Fibroblast of skin of right biceps (primary cell): ENCODE results near the gene UAP1.

Experiments used
- DNase-seq: peaks from one replicate; pipeline ENCODE4 v3.0.0-alpha.2; 2013

The UAP1 gene

GRCh38 chr1:162617513-162617912 lies 56.0 kb downstream of the UAP1 start:
- no peak for DNase-seq

- DNase-seq, result no peak
These were observed 57.6 kb downstream of the UAP1 start for GRCh38 chr1:162619076-162619475.

GRCh38 chr1:162621256-162621655 lies 59.7 kb downstream of the UAP1 start:
- DNase-seq, result no peak

DNA sequence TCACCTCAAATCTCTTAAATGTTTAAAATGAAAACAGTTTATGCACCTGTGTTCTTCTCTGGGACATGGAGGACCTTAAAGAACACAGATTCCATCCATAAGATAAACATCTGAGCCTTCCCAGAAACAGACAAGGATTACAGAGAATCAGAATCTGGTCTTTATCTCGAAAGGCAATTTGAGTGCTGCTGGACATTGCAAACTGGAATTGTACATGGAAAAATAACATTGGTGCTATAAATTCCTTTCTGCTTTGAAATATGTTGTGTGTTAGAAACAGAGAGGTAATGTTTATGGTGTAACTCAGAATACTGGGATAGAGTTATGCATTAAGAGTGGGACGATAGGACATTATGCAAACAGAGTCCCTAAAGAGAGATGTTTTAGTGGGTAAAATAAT lies 64.2 kb downstream of the UAP1 start:
- DNase-seq, result no peak

DNA sequence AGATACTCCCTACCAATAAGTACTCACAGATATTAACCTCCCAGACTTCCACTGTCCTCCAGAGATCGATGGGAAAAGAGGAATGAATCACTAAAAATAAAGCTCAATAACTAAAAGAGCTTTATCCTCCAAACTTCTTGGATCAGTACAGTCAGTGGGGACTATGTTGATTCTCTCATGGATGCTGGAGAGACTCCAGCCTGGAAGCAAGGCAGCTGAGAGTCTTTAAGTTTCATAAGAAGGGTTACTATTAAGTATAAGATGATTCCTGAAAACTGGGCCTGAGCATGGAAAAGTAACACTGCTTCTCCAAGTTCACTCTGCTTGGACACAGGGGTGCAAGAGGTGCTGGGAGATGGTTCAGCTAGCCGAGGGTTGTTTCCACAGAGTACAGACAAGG lies 64.6 kb downstream of the UAP1 start:
- DNase-seq, result no peak

- DNase-seq, result no peak
These were observed 65.2 kb downstream of the UAP1 start for GRCh38 chr1:162626761-162627160.

DNA sequence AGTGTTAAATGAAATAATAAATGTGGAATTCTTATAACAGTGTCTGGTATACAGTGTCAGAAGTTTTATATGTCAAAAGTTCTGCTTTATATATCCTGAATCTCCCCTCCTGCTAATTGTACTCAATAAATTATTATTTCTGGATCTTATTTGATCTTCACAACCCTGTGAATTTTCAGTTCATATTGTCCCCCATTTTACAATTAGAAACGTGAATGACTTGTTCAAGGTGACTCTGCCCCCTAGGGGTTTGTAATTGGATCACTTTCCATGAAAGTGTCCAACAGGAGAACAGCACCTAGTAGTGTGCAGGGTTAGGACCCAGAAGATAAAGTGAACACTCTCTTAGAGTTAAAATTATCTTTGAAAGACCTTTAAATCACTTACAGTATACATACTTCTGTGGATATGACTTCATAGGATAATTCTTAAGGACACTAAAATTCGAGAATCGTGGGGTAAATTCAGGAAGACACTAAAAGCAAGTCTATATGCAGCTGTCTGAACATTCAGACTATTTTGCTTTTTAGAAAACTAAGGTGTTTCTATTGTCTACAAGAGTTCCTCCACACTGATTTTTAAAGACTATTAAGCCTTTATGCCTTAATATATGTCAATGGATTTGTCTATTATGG lies 66.3 kb downstream of the UAP1 start:
- peak; percentile 51 for DNase-seq

DNA sequence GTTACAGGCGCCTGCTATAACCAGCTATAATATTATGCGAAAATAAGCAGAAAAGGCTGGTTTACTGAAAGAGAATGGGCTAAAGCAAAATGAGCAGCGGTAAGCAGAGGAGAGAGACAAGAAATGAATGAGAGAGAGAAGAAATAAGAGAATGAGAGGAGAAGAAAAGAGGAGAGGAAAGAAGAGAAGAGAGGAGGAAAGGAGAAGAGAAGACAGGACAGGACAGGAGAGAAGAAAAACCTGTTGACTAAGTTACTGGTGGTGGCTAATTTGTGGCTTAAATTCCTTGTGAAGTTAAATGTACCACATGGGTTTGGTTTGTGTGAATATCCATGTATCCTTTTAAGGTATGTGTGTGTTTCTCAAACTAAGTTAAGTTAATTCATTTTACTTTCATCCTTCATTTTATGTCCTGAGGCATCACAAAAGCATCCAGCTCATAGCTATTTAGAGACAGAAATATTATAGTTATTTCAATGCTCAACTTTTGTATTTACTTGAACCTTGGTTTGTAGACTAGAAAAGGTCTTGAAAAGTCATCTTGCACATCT lies 67.6 kb downstream of the UAP1 start:
- peak; percentile 73 for DNase-seq

- peak; percentile 93 for DNase-seq
These were observed 68.1 kb downstream of the UAP1 start for GRCh38 chr1:162629651-162630050.

GRCh38 chr1:162631546-162632191 lies 70.1 kb downstream of the UAP1 start:
- DNase-seq, result peak; percentile 82

DNA sequence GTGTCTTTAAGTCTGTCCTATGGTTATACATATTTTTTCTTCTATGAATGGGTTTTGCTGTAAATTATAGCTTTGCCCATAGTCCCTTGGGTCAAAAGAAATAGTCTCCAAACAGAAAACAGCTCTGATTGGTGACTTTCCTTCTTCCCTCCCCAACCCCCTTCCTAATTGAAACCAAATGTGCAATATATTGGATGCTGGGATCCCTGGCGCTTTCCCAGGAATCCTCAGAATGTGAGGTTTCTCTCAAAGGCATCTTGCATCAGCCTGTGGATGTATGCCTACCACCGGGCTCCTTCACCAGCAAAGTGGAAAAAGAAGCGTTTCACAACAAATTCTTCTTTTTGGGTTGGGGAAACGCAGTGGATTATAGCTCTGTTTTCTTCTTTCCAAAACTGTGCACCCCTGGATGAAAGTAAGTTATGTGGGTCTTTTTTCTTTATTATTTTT lies 70.7 kb downstream of the UAP1 start, which contains the start of gene DDR2:
DDR2 (plus strand) TSS at position 248 of the 450 bp plus-strand sequence. CDS start 86,600 bp downstream, outside the sequence.
- DNase-seq, result peak; percentile 100

GRCh38 chr1:162632698-162633080 lies 71.2 kb downstream of the UAP1 start:
- DNase-seq, result peak; percentile 30

DNA sequence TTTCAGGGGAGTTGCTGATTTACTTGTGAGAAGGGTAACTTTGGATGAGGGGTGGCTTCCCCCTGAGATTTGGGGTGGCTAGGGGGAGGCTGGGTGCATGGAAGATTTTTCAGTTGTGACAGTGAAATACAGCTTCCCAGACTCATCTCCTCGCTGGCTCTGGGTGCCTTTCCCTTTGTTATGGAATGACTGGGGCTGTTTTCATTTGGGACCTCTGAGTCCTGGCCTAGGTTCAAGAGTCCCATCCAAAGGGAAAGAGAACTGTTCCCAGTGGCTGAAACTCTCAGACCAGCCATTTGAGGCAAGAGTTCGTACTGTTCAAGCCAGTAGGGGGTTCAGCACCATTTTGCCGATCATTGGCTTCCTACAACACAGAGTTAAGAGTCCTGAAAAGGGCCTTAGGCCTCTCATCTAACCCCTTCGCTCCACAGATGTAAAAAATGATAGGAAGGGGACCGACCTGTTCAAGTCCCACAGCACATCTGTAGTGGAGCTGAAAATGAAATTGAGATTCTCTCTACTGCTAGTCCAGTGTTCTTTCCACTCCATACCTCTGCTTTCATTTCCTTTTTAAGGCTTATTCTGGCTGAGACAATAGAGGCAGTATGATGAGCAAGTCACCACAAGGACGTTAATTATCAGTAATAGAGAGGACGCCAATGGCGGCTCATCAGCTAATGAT lies 71.7 kb downstream of the UAP1 start:
- peak; percentile 74 for DNase-seq

DNA sequence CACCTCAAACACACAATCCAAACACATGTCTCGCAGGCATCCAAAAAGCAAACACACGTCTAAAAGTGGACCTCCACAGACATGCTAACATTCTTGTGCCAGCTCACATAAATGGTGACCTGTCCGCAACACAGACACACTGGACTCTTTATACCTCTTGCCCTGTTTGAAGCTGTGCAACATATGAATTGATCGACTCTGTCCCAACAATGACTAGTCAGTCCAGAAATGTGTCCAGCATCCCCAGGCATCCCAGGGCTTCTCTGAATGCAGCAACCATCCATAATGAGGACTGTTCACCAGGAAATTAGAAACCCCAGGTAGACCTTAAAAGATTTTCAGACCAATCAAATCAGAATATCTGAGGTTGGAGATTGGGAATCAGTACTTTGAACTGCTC lies 73.9 kb downstream of the UAP1 start:
- DNase-seq, result no peak

- no peak for DNase-seq
These were observed 78.2 kb downstream of the UAP1 start for GRCh38 chr1:162639718-162640117.

DNA sequence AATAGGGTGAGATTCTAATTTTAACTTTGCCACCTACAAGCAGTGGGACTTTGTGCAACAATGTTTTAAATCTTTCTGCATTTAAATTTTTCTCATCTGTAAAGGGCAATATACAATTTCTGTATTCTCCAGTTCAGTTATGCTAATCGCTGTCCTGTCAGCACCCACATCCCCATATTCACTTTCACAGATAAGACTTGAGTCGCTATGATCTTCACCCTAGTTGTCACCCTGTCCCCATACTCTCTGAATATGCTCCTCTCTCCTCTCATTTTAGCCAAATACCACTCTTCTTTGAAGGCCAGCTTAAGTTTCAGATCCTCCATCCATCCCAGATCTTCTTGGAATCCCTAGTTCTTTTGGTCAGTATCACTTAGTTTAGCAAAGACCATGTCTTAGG lies 79.6 kb downstream of the UAP1 start:
- DNase-seq, result no peak

- DNase-seq, result no peak
These were observed 83.4 kb downstream of the UAP1 start for GRCh38 chr1:162644986-162645314.

DNA sequence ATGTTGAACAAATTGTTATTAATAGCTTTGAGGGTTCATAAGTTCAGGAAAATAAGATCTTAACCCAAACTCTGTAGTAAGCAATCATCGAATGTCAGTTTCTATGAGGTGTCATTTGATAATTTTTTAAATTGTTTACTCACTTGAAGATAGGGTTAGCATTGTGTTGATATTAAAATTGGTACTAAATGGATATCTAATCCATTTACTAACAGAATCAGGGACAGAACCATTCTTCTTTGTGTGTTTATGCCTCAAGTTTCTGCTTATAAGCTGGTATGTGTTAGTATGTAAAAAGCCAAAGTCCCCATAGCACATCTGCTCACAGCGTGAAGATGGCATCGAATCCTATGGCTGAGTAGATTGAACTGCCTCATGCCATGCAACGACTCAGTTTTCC lies 84.1 kb downstream of the UAP1 start:
- DNase-seq, result no peak

GRCh38 chr1:162649583-162649982 lies 88.1 kb downstream of the UAP1 start:
- DNase-seq, result no peak
